HG03039 (cell line): ENCODE results near the gene PHYHD1.
A peak's percentile ranks its signal among the peaks of the same experiment; 100 is the strongest.
"Not testable (repeated sequence)": the region's sequence is repeated elsewhere in the genome, so short reads cannot be mapped to it uniquely, and the experiment has no call there.

Experiments used
- ATAC-seq: cut with Tn5 transposase; IDR thresholded peaks from one replicate; pipeline ENCODE4 v1.9.1; 2021; ENCODE audit warnings: mild to moderate bottlenecking, moderate library complexity; ENCODE audit not compliant: unreplicated experiment

Gene PHYHD1

DNA sequence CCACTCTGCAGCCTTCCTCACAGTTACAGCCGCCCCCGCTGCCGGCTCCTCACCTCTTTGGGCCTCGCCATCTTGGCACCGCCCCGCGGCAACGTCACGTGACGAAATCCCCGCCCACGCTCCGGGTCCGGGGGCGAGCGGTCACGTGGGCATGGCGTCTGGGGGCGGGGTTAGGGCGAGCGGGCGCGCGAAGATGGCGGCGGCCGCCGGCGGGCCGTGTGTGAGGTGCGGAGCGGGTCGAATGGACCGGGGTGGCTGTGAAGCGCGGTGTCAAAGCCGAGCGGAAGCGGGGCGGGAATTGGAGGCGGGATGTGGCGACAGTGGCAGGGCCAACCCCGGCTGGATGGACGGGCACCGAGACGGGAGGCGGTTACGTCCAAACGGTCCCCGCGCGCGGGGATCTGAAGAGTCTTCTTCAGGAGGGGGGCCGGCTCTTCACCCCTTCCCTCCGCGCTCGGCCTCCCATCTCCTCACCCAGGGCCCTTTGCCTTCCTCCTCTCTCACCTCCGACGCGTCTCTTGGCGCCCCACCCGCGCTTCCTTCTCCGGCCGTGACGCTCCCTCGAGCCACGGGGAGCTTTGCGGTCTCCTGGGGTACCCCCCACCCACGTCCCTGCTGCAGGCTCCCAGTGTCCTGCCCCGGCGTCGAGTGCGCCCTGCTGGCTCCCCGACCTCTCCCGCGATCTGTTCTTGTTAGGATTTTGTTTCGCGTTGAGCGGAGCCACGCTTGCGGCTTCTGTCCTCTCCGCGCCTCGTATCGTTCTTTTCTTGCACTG is 26.9 kb downstream of the PHYHD1 start, which contains the start of the genes DOLK and NUP188:
TSS of gene DOLK (minus strand) at position 77 of the 775 bp plus-strand sequence. CDS start 300 bp downstream, outside the sequence.
TSS of gene NUP188 (plus strand) at position 173 of the 775 bp plus-strand sequence. CDS start at position 194, 21 bp downstream.
- peak; percentile 74 for ATAC-seq

DNA sequence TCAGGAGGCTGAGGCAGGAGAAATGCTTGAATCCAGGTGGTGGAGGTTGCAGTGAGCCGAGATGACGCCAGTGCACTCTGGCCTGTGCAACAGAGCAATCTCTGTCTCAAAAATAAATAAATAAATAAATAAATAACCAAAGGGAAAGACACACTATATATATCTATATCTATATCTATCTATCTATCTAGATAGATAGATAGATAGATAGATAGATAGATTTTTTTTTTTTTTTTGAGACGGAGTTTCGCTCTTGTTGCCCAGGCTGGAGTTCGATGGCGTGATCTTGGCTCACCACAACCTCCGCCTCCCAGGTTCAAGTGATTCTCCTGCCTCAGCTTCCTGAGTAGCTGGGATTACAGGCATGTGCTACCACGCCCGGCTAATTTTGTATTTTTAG is 40.6 kb downstream of the PHYHD1 start:
- ATAC-seq: not testable (repeated sequence)

GRCh38 chr9:128969491-128969890 is 48.7 kb downstream of the PHYHD1 start:
- ATAC-seq: no peak

- ATAC-seq: no peak
Observed at GRCh38 chr9:128972956-128973355, 52.2 kb downstream of the PHYHD1 start.

DNA sequence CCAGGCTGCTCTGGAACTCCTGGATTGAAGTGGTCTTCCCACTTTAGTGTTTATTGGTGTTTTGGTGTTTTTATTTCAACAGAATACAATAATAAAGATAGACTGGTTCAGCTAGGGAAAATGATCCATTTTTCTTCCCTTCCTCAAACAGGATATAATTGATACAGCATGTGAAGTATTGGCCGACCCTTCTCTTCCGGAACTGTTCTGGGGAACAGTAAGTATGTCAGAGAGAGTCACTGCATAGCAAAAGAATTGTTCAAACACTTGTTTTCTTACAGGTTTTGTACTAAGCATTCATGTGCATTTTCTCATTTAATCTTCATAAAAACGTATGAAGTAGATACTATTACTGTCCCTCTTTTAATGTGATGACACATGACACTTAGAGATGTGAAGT is 58.3 kb downstream of the PHYHD1 start:
- no peak for ATAC-seq

- no peak for ATAC-seq
Observed at GRCh38 chr9:128983536-128983935, 62.8 kb downstream of the PHYHD1 start.

GRCh38 chr9:128986671-128987070 is 65.9 kb downstream of the PHYHD1 start:
- ATAC-seq: no peak

DNA sequence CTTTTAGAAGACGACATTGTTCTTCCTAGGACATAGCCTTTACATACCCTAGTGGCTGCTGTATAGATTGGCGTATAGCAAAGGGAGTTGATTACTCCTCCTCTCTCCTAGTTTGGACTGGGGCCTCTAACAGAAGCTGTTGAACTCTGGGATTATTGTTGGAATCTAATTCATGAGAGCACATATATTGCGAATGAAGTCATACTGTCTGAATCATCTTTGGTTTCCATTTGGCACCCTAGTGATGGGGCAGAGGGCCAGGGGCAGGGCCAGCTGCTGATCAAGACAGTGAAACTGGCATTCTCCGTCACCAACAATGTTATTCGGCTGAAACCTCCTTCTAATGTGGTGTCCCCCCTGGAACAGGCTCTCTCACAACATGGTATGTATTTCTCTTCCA is 67.0 kb downstream of the PHYHD1 start:
- no peak for ATAC-seq
